SU-DHL-6 (cell line): ENCODE data around the gene RALBP1.

ENCODE experiments used
- H2AFZ ChIP-seq: fragments of 200-600 bp; sonication (generic); 2 replicates; pipeline ENCODE4 v1.6.1; 2014; ENCODE audit warnings: low read depth, mild to moderate bottlenecking, moderate library complexity, mixed read lengths, antibody characterized with exemption, low read length; ENCODE audit not compliant: severe bottlenecking
- H3F3A ChIP-seq: fragments of 200-600 bp; shearing (Covaris generic); 2 replicates; pipeline ENCODE4 v1.6.0; 2016; ENCODE audit warnings: antibody characterized with exemption, mild to moderate bottlenecking; ENCODE audit not compliant: insufficient read depth
- H3K27ac ChIP-seq: fragments of 200-600 bp; sonication (generic); 2 replicates; pipeline ENCODE4 v1.5.1; 2016; ENCODE audit warnings: low read depth, mild to moderate bottlenecking, low read length, moderate library complexity, mixed read lengths
- H3K27me3 ChIP-seq: fragments of 200-600 bp; sonication (generic), shearing (Covaris generic); 2 replicates; pipeline ENCODE4 v1.6.0; 2014; ENCODE audit warnings: mild to moderate bottlenecking, low read length
- H3K36me3 ChIP-seq: fragments of 200-600 bp; sonication (generic); 2 replicates; pipeline ENCODE4 v1.6.1; 2014; ENCODE audit warnings: mild to moderate bottlenecking, low read length, mixed read lengths
- H3K4me2 ChIP-seq: fragments of 300-600, 200-600 bp; shearing (Covaris generic), sonication (generic); 2 replicates; pipeline ENCODE4 v1.6.0; 2014; ENCODE audit warnings: low read length, low read depth, mild to moderate bottlenecking; ENCODE audit not compliant: poor library complexity, severe bottlenecking
- H3K4me3 ChIP-seq: fragments of 200-600 bp; sonication (generic); 2 replicates; pipeline ENCODE4 v1.5.1; 2014; ENCODE audit warnings: antibody characterized with exemption, low read length, mild to moderate bottlenecking, mixed read lengths; ENCODE audit not compliant: insufficient read depth, poor library complexity, severe bottlenecking
- H3K79me2 ChIP-seq: fragments of 200-600 bp; sonication (generic); 2 replicates; pipeline ENCODE4 v1.6.1; 2014; ENCODE audit warnings: mild to moderate bottlenecking, low read length, moderate library complexity; ENCODE audit not compliant: insufficient read depth
- H3K9ac ChIP-seq: fragments of 200-600 bp; sonication (generic); 2 replicates; pipeline ENCODE4 v1.7.0; 2014; ENCODE audit warnings: mild to moderate bottlenecking, low read length
- H3K9me2 ChIP-seq: fragments of 200-600 bp; sonication (generic); replicated peaks from 2 replicates; pipeline ENCODE4 v1.6.1; 2014; ENCODE audit warnings: low read length; ENCODE audit not compliant: insufficient read depth
- H3K9me3 ChIP-seq: fragments of 200-600 bp; sonication (generic); 2 replicates; pipeline ENCODE4 v1.6.1; 2014; ENCODE audit warnings: low read length, mixed read lengths; ENCODE audit not compliant: insufficient read depth
- H4K20me1 ChIP-seq: fragments of 200-600 bp; sonication (generic); 2 replicates; pipeline ENCODE4 v1.6.1; 2014; ENCODE audit warnings: low read depth, mild to moderate bottlenecking, antibody characterized with exemption, low read length, moderate library complexity, mixed read lengths
- CTCF ChIP-seq: fragments of 200-600 bp; sonication (generic); IDR thresholded peaks from one replicate; pipeline ENCODE4 v1.5.1; 2017; ENCODE audit warnings: antibody characterized with exemption, mild to moderate bottlenecking, low read length, moderate library complexity; ENCODE audit not compliant: insufficient read depth, poor library complexity, severe bottlenecking
- EZH2phosphoT487 ChIP-seq: fragments of 200-600 bp; sonication (generic), shearing (Covaris generic); conservative IDR thresholded peaks from 2 replicates; pipeline ENCODE4 v1.6.1; 2018; ENCODE audit warnings: mild to moderate bottlenecking, antibody characterized with exemption, low read length, moderate library complexity, mixed read lengths

RALBP1 gene

GRCh38 chr18:9507565-9508088 lies 32.3 kb downstream of the RALBP1 start:
- H4K20me1 ChIP-seq, result peaks cover 3% of the 10 kb centered on the region; the same call in 1 of the 2 replicates
- no peaks in the 10 kb centered on the region for H3K9me3 ChIP-seq
- H2AFZ ChIP-seq, result no peak overlapping the region
- H3K36me3 ChIP-seq, result no peaks in the 10 kb centered on the region
- H3K79me2 ChIP-seq, result peaks cover 74% of the 10 kb centered on the region
- TF ChIP-seq CTCF, result no peak
- no peak for TF ChIP-seq EZH2phosphoT487
- no peaks in the 10 kb centered on the region for H3F3A ChIP-seq
- H3K4me3 ChIP-seq, result no peak overlapping the region
- H3K4me2 ChIP-seq, result no peak overlapping the region
- no peak overlapping the region for H3K9ac ChIP-seq
- no peaks in the 10 kb centered on the region for H3K9me2 ChIP-seq
- no peaks in the 10 kb centered on the region for H3K27me3 ChIP-seq
- no peak overlapping the region for H3K27ac ChIP-seq

- Histone ChIP-seq H3K4me3 (no peak overlapping the region), H2AFZ (no peak overlapping the region), H3K4me2 (no peak overlapping the region), H3K9me2 (no peaks in the 10 kb centered on the region), H3K9me3 (no peaks in the 10 kb centered on the region), H4K20me1 (peaks cover 3% of the 10 kb centered on the region; the same call in 1 of the 2 replicates), H3K79me2 (peaks cover 72% of the 10 kb centered on the region), H3F3A (no peaks in the 10 kb centered on the region), H3K9ac (no peak overlapping the region), H3K36me3 (no peaks in the 10 kb centered on the region), H3K27ac (no peak overlapping the region), H3K27me3 (no peaks in the 10 kb centered on the region)
- TF ChIP-seq CTCF (no peak), EZH2phosphoT487 (no peak)
These were observed 33.2 kb downstream of the RALBP1 start for GRCh38 chr18:9508446-9509025.

GRCh38 chr18:9513971-9514512 lies 38.7 kb downstream of the RALBP1 start:
- H2AFZ ChIP-seq, result no peak overlapping the region
- H4K20me1 ChIP-seq, result 0 out of 2 replicates have a peak, but pooled peaks cover 2% of the 10 kb centered on the region
- H3K27ac ChIP-seq, result no peak overlapping the region
- TF ChIP-seq CTCF, result no peak
- TF ChIP-seq EZH2phosphoT487, result no peak
- H3K9ac ChIP-seq, result no peak overlapping the region
- no peak overlapping the region for H3K4me2 ChIP-seq
- H3K4me3 ChIP-seq, result no peak overlapping the region
- no peaks in the 10 kb centered on the region for H3F3A ChIP-seq
- peaks cover 3% of the 10 kb centered on the region; the same call in 1 of the 2 replicates for H3K36me3 ChIP-seq
- H3K9me3 ChIP-seq, result no peaks in the 10 kb centered on the region
- H3K27me3 ChIP-seq, result no peaks in the 10 kb centered on the region
- no peaks in the 10 kb centered on the region for H3K9me2 ChIP-seq
- H3K79me2 ChIP-seq, result peaks cover 20% of the 10 kb centered on the region
